Muscle of arm (tissue), 12 donors: Measurements from ENCODE around the gene GET3. TPM values are rescaled to one million over a fixed set of nuclear protein-coding genes. Genes with fewer than 3 reads are reported as not detected.
"Not testable (repeated sequence)": the region's sequence is repeated elsewhere in the genome, so short reads cannot be mapped to it uniquely, and the experiment has no call there.

Experiments
- DNase-seq: peaks from one replicate; pipeline ENCODE4 v3.0.0-alpha.2; 2013
- polyA plus RNA-seq, 12 donors: library from polyadenylated mRNA; unstranded; fragments of 120-200 nt; gene quantifications; one replicate each; pipeline ENCODE4 v1.2.1, GENCODE V29; 2013; ENCODE audit not compliant: insufficient read length in 12 of 12

Gene GET3
- polyA plus RNA-seq, 12 donors: 36.1 to 51.0 (median 40.6) TPM; not detected in 1

DNA sequence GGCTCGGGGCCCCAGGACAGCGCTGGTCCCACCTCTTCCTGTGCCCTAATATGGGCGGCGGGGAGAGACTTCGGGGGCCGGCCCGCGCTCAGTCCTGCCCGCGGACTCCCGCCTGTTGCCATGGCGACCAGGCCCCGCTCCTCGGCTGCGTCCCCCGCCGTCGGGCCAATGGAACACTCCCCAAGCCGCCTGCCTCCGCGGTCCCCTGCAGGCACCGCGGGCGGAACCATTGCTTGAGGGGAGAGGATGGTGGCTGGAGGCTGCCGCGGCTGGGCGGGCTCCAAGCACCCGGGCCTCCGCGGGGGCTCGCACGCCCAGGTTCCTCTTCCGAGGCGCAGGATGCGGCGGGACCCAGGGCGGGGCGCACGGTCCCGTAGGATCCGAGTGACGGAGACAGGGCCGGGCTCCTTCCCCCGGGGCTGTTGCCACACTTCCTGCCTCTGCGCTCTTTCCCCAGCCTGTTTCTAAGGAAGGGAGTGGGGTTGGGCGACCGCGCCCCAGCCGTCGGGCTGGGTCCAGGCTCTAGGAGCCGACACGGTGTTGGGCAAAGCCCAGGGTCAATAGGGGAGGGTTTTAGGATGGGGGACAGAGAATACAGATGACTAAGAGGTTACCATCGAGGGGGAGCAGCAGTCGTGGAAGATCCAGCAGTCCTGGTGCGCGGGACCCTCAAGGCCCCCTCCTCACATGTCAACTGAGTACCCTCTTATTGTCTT is 52.8 kb downstream of the GET3 start:
- peak; percentile 92 for DNase-seq

DNA sequence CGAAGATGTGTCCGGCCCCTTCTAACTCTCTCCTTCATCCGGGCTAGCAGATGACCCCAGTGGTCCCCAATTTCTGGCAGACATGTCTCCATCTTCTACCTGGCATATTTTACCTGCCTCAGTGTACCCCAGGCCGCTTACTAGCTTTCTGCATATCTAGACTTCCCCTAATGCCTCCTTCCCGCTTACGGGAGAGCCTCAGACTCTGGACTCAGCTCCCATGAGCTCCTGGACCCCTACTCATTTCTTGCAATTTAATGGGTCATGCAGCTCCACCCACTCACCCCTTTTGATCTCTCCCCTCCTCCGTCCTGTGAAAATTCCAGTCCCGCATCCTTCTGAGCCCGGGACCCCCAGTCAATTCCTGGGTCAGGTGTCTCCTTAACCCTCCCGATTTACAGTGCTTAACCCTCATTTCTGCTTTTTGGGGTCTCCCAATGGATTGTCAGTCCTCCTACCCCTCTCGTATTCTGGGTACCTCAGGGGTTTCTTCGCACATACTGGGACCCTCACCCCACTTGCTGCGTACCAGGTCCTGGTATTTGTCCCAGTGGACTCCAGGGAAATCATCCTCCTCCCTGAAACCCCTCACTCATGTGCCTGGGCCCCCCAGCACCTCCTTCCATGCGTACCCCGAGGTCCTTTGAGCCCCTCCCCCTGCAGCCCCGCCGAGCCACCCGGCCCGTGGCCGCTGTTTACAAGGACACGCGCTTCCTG is 53.5 kb downstream of the GET3 start:
- DNase-seq: no peak

GRCh38 chr19:12791345-12792050 is 54.2 kb downstream of the GET3 start, which contains the start of gene JUNB:
Gene JUNB, plus strand, starts transcription at chr19:12791486. Its CDS starts 286 bp downstream, at chr19:12791772.
- peak; percentile 95 for DNase-seq

DNA sequence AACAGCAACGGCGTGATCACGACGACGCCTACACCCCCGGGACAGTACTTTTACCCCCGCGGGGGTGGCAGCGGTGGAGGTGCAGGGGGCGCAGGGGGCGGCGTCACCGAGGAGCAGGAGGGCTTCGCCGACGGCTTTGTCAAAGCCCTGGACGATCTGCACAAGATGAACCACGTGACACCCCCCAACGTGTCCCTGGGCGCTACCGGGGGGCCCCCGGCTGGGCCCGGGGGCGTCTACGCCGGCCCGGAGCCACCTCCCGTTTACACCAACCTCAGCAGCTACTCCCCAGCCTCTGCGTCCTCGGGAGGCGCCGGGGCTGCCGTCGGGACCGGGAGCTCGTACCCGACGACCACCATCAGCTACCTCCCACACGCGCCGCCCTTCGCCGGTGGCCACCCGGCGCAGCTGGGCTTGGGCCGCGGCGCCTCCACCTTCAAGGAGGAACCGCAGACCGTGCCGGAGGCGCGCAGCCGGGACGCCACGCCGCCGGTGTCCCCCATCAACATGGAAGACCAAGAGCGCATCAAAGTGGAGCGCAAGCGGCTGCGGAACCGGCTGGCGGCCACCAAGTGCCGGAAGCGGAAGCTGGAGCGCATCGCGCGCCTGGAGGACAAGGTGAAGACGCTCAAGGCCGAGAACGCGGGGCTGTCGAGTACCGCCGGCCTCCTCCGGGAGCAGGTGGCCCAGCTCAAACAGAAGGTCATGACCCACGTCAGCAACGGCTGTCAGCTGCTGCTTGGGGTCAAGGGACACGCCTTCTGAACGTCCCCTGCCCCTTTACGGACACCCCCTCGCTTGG is 55.0 kb downstream of the GET3 start:
- DNase-seq: no peak

DNA sequence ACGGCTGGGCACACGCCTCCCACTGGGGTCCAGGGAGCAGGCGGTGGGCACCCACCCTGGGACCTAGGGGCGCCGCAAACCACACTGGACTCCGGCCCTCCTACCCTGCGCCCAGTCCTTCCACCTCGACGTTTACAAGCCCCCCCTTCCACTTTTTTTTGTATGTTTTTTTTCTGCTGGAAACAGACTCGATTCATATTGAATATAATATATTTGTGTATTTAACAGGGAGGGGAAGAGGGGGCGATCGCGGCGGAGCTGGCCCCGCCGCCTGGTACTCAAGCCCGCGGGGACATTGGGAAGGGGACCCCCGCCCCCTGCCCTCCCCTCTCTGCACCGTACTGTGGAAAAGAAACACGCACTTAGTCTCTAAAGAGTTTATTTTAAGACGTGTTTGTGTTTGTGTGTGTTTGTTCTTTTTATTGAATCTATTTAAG is 55.6 kb downstream of the GET3 start:
- DNase-seq: no peak

- peak; percentile 96 for DNase-seq
Observed at GRCh38 chr19:12793290-12794195, 56.2 kb downstream of the GET3 start.

DNA sequence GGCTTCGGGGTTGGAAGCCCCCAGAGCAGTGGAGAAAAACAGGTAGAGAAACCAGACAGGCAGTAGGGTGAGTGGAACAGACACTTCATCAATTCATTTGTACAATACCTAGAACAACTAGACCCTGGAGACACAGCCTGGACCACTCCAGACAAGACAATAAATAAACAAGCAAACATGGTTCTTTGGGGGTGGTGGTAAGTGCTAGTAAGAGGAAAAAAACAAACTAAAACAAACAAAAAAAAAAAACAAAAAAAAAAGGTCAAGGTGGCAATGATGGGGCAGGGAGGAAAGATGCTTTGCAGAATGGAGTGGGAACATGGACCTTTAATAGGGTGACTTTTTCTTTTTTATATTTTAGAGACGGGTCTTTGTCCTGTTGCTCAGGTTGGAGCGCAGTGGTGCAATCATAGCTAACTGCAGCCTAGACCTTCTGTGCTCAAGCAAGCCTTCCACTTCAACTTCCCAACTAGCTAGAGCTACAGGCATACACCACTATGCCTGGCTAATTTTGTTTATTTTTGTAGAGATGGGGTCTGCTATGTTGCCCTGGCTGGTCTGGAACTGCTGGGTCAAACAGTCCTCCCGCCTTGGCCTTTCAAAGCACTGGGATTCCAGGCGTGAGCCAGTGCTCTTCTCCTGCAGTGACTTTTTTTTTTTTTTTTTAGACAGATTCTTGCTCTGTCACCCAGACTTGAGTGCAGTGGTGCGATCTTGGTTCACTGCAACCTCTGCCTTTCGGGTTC is 57.1 kb downstream of the GET3 start:
- DNase-seq: no peak

- DNase-seq: no peak
Observed at GRCh38 chr19:12794971-12795381, 57.7 kb downstream of the GET3 start.

DNA sequence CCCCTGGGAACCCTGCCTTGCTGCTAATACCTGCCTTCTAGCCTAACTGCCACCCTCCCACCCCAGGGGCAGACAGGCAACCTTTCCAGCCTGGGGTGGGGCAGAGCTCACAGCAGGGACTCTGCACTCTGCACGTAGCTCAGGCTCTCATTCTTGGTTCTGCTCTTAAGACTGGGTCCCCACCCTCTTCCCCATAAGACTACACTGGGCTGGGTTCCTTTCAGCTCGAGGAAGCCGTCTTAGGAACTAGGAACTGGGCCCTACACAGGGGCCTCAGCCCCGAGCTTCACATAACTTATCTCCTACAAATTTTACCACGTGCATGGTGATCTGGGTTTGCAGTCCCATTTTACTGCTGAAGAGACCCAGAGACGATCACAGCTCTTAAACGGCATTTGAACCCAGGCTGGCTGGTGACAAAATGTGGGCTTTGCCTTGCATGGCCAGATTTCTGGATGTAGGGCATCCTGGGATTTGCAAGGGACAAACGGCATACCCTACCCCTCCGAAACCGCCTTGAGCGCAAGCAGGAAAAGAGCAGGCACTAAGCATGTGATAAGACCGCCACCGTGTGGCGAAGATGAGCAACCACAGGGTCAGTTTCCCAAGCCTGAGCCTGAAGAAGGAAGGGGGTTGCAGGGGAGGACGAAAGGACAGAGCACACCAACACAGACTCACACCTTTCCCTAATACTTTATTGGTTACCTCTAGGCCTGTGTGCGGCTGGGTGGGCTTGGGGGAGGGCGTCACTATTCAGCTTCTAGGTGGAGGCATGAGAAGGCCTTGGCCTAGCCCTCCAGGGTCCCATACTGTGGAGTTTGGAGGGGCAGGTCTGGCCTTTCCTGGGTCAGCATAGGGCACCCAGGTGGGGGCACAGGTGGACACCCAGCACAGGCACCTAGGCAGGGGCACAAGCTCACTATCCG is 59.1 kb downstream of the GET3 start:
- DNase-seq: peak; percentile 87

- no peak for DNase-seq
Observed at GRCh38 chr19:12797141-12797587, 59.9 kb downstream of the GET3 start.

GRCh38 chr19:12797607-12798006 is 60.3 kb downstream of the GET3 start:
- not testable (repeated sequence) for DNase-seq

Other genes with a start within 250 kb of the GET3 start
- 1 to 10 TPM in 11 of 12 donors, not detected in 1; 4.2 to 7.1 (median 5.8) TPM for gene ZNF564, start 186.0 kb upstream of the GET3 start, polyA plus RNA-seq
- gene ZNF490, start 126.7 kb upstream of the GET3 start, polyA plus RNA-seq: 1 to 10 TPM in 11 of 12 donors, not detected in 1; 2.1 to 4.9 (median 3.2) TPM
- gene ZNF791, start 126.6 kb upstream of the GET3 start, polyA plus RNA-seq: 10 to 100 TPM; 11.9 to 92.2 (median 13.7) TPM
- 10 to 100 TPM in 11 of 12 donors, not detected in 1; 21.6 to 53.9 (median 26.4) TPM for gene MAN2B1, start 70.8 kb upstream of the GET3 start, polyA plus RNA-seq
- 10 to 100 TPM in 5 of 12 donors, 1 to 10 TPM in 6, not detected in 1; 6.7 to 16.7 (median 9.9) TPM for gene WDR83, start 70.7 kb upstream of the GET3 start, polyA plus RNA-seq
- 10 to 100 TPM in 11 of 12 donors, not detected in 1; 51.6 to 79.8 (median 62.6) TPM for gene DHPS, start 55.6 kb upstream of the GET3 start, polyA plus RNA-seq
- under 1 TPM in 2 of 12 donors, not detected in 10; 0.46 to 0.98 TPM for gene GNG14, start 49.5 kb upstream of the GET3 start, polyA plus RNA-seq
- gene FBXW9, start 40.9 kb upstream of the GET3 start, polyA plus RNA-seq: 1 to 10 TPM in 11 of 12 donors, not detected in 1; 2.4 to 6.3 (median 3.5) TPM
- gene TNPO2, start 13.6 kb upstream of the GET3 start, polyA plus RNA-seq: 10 to 100 TPM in 11 of 12 donors, not detected in 1; 37.4 to 93.0 (median 51.3) TPM
- 100 to 1,000 TPM in 11 of 12 donors, not detected in 1; 130 to 438 (median 158) TPM for gene TRIR, start 2.8 kb upstream of the GET3 start, polyA plus RNA-seq
- gene BEST2, start 14.3 kb downstream of the GET3 start, polyA plus RNA-seq: under 1 TPM in 4 of 12 donors, not detected in 8; 0.08 to 0.14 (median 0.11) TPM
- 10 to 100 TPM in 11 of 12 donors, not detected in 1; 12.4 to 78.3 (median 24.2) TPM for gene HOOK2, start 38.1 kb downstream of the GET3 start, polyA plus RNA-seq
- gene JUNB, start 54.0 kb downstream of the GET3 start, polyA plus RNA-seq: 100 to 1,000 TPM in 2 of 12 donors, 10 to 100 TPM in 9, not detected in 1; 18.0 to 187 (median 38.3) TPM
- gene PRDX2, start 64.3 kb downstream of the GET3 start, polyA plus RNA-seq: 100 to 1,000 TPM in 11 of 12 donors, not detected in 1; 124 to 185 (median 148) TPM
- gene THSD8, start 64.6 kb downstream of the GET3 start, polyA plus RNA-seq: 1 to 10 TPM in 10 of 12 donors, not detected in 2; 1.4 to 7.1 (median 4.2) TPM
- 10 to 100 TPM in 10 of 12 donors, not detected in 2; 13.3 to 25.6 (median 17.6) TPM for gene RNASEH2A, start 69.1 kb downstream of the GET3 start, polyA plus RNA-seq
- under 1 TPM in 1 of 12 donors, not detected in 11; 0.16 TPM for gene RTBDN, start 97.1 kb downstream of the GET3 start, polyA plus RNA-seq
- 10 to 100 TPM in 1 of 12 donors, under 1 TPM in 10, not detected in 1; 0.16 to 12.0 (median 0.62) TPM for gene MAST1, start 101.0 kb downstream of the GET3 start, polyA plus RNA-seq
- gene DNASE2, start 144.0 kb downstream of the GET3 start, polyA plus RNA-seq: 10 to 100 TPM in 4 of 12 donors, 1 to 10 TPM in 7, not detected in 1; 6.4 to 18.1 (median 8.6) TPM
- gene KLF1, start 149.7 kb downstream of the GET3 start, polyA plus RNA-seq: 1 to 10 TPM in 1 of 12 donors, under 1 TPM in 9, not detected in 2; 0.15 to 2.8 (median 0.43) TPM
- 10 to 100 TPM in 11 of 12 donors, not detected in 1; 15.0 to 33.8 (median 25.4) TPM for gene GCDH, start 153.7 kb downstream of the GET3 start, polyA plus RNA-seq
- 1 to 10 TPM in 10 of 12 donors, not detected in 2; 2.1 to 4.5 (median 3.2) TPM for gene SYCE2, start 181.8 kb downstream of the GET3 start, polyA plus RNA-seq
- 10 to 100 TPM in 11 of 12 donors, not detected in 1; 25.7 to 45.4 (median 34.4) TPM for gene FARSA, start 196.2 kb downstream of the GET3 start, polyA plus RNA-seq
- gene CALR, start 201.1 kb downstream of the GET3 start, polyA plus RNA-seq: 100 to 1,000 TPM; 312 to 584 (median 398) TPM
- 100 to 1,000 TPM in 9 of 12 donors, 10 to 100 TPM in 3; 80.3 to 659 (median 114) TPM for gene RAD23A, start 208.4 kb downstream of the GET3 start, polyA plus RNA-seq
- gene GADD45GIP1, start 219.7 kb downstream of the GET3 start, polyA plus RNA-seq: 10 to 100 TPM in 11 of 12 donors, not detected in 1; 31.9 to 47.7 (median 36.5) TPM
- under 1 TPM in 6 of 12 donors, not detected in 6; 0.12 to 0.23 (median 0.16) TPM for gene DAND5, start 232.1 kb downstream of the GET3 start, polyA plus RNA-seq